GM19238 (cell line): ENCODE measurements around the gene DHTKD1.
"Not testable (repeated sequence)": the region's sequence is repeated elsewhere in the genome, so short reads cannot be mapped to it uniquely, and the experiment has no call there.

Source experiments
- DNase-seq: peaks from one replicate; pipeline ENCODE4 v3.0.0; 2011; ENCODE audit warnings: low spot score; ENCODE audit not compliant: insufficient read length

Gene DHTKD1

DNA sequence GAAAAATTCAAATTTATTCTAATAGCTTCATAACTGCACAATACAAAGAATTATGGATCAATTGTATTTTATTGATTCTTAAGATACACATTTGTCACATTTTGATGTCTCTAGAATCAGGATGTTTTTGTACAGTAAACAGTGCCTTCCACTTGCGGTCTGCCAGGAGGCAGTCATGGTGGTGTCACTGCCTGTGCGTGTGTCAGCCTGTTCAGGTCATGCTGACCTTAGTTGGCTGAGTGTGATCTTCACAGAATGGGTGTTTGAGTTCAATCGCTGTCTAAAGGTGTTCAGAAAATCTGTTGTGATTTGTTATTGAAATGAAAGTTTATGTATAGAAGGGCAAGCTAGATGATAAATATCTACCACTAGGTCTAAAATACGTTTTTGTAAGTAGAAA is 81.4 kb downstream of the DHTKD1 start:
- DNase-seq, result no peak

DNA sequence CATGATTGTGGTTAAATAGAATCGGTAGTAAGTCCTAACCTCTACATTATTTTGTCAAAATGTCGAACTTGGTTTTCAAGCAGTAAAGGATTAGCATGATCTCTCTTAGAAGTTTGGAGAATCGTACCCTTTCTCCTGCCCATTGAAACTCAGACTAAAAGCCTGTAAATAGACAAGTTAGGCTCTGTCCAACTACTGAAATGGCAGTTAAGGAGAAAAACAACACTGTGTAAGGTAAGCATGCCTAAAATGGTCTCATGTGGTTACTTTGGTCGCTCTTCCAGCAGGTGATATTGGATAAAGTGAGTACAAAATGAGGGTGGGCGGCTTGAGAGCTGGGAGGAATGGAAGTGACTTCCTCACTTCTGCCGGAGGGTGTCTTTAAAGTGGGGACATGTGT is 85.8 kb downstream of the DHTKD1 start:
- no peak for DNase-seq

DNA sequence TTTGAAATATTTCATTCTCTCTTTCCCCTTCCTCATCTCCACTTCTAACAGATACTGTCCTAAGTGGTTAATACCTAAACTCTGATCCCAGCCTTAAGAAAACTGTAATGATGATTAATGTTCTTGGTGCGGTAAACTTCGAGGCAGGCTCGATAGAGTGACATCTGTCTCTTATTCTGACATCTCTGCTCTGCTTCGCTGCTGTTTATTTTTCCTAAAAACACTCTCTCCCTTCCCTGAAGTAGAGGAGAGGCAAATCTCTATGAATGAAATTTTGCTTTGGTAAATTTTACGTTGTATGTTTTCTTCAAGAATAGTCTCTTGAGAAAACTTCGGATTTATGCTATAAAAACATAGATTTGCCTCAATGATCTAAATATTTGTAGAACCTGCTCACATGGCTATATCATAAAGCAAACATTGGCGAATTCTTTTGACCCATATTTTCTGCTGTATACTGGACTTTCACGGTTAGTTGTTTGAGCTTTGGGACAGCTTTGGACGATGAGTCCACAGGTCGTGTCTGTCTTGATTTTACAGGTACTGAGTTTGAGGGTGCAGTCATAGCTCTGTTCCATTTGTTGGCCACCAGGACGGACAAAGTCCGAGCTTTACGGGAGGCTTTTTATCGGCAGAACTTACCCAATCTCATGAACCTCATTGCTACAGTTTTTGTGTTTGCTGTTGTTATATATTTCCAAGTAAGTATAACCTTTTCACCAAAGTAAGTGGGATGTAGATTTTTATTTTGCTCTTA is 87.8 kb downstream of the DHTKD1 start:
- no peak for DNase-seq

DNA sequence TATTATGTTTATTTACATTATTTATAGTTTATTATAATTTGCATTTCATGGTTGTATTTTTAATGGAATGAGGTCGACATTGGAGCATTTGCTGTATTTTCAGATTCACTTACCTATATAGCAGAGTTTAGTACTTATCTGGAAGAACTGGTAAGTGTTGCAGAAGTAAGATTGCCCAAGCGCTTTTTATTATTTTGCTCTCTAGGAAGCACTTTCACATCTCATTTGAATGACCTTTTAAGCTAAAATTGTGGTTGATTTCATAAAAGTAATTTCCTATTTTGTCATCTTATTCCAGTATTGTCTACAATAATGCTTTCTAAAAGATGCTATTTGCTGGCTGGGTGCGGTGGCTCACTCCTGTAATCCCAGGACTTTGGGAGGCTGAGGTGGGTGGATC is 89.4 kb downstream of the DHTKD1 start:
- no peak for DNase-seq

DNA sequence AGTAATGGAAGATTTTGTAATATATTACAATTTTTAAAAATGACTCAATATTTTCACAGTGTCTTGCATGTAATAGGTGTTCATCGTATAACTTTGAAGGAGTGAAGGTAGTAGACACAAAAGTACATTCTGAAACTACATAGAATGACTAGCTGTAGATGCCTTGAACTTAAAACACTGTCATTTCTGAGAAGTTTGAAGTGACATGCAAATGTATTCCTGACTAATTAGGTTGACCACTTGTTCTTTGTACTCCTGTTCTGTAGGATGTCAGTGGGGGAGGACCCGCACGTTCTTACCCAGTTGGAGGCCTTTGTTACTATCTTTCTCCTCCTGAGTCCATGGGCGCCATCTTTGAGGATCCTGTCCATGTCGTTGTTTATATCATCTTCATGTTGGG is 91.9 kb downstream of the DHTKD1 start:
- no peak for DNase-seq

DNA sequence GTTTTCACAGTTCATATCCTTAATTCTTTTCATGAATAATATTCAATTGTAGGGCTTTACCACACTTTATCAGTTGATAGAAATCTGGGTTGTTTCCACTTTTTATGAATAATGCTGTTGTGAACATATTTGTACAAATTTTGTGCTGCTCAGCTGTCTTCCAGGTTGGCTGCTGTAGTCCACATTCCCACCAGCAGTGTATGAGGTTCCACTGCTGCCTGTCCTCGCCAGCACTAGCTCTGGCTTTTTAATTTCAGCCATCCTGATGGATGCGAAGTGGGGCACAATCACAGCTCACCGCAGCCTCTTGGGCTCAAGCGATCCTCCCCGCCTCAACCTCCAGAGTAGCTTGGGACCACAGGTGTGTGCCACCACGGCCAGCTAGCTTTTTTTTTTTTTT is 94.2 kb downstream of the DHTKD1 start:
- no peak for DNase-seq

DNA sequence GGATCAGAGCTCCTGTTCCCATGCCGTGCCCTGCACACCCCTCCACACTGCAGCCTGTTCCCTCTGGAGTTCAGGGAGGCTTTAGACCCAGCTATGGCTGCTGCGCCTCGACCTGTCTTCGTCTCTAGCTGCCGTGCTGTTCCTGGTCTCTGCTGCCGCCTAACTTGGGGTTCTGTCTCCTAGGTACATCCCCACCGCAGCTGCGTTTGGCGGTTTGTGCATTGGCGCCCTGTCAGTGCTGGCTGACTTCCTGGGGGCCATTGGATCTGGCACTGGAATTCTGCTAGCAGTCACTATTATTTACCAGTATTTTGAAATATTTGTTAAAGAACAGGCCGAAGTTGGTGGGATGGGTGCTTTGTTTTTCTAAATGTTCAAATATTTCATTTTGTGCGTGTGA is 95.3 kb downstream of the DHTKD1 start:
- no peak for DNase-seq

DNA sequence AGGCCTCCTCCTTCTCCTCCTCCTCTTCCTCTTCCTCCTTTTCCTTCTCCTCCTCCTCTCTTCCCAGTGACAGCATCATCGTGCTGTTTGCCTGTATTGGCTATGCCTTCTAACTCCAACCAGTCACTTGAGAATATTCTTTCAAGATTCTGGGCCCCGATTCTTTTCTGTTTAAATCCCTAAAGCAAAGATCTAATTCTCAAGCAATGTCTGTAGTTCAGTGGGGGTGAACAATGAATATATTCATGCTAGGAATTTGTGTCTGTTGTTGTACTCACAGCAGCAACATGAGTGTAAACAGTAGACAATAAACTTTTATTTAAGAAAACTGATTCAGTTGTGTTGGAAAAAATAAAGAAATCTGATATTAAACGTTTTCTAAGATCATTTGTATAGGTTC is 96.3 kb downstream of the DHTKD1 start:
- DNase-seq, result no peak

DNA sequence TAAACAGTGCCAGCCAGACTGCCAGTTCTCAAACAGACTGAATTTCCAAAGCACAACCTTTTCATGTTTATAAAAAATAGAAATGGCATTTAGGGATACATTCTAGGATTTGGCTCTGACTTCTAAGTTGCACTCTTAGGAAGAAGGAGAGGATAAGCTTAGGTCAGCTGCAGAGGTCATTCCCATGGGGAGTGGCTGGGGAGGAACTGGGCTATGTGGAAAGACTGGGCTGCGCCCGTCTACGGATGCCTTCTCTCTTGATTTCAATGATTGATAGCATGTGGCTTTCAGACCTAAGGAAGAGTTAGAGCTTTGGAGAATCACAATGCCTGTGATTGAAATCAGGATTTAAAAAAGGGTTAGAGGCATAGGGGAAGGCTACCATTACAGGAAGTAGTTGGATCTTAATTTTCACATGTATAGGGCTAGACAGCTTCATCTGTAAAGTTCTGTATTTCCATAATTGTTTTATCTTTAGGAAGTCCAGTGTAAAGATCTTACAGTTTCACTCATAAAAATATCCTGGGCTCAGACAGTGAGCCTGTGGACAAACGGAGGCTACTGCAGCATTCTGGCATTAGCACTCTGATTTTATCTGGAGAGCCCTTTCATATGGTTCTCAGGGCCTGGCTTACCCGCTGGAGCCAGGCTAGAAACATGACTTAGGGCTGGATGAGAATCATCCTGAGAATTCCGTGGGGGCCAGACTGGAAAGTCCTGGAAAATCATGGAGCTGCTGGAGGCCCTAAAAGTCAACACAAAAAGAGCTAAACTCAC is 97.4 kb downstream of the DHTKD1 start:
- no peak for DNase-seq

DNA sequence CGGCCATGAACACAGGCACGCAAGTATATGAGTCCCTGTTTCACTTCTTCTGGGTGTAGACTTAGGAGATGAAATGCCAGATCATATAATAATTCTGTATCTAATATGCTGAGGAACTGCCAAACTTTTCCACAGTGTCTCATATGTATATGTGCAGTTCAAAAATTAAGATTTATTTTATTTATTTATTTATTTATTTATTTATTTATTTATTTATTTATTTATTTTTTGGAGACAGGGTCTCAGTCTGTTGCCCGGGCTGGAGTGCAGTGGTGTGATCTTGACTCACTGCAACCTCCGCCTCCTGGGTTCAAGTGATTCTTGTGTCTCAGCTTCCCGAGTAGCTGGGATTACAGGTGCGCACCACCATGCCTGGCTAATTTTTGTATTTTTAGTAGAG is 102.8 kb downstream of the DHTKD1 start:
- DNase-seq, result not testable (repeated sequence)
